Osteocyte (in vitro differentiated cells): ENCODE data around the gene MEF2C. TPM values are rescaled to one million over a fixed set of nuclear protein-coding genes. Genes with fewer than 3 reads are reported as not detected.

Experiments used
- DNase-seq: peaks from one replicate; pipeline ENCODE4 v3.0.0; 2021; ENCODE audit warnings: mixed read lengths; ENCODE audit not compliant: unreplicated experiment; ENCODE audit errors: extremely low spot score
- H3K27ac Mint-ChIP-seq: one replicate; pipeline ENCODE4 v1.8.0; 2021; ENCODE audit warnings: mild to moderate bottlenecking, mixed read lengths; ENCODE audit not compliant: unreplicated experiment
- H3K27me3 Mint-ChIP-seq: one replicate; pipeline ENCODE4 v1.8.0; 2021; ENCODE audit warnings: mixed read lengths; ENCODE audit not compliant: unreplicated experiment
- H3K36me3 Mint-ChIP-seq: one replicate; pipeline ENCODE4 v1.8.0; 2021; ENCODE audit warnings: mixed read lengths; ENCODE audit not compliant: unreplicated experiment
- H3K4me1 Mint-ChIP-seq: one replicate; pipeline ENCODE4 v1.8.0; 2021; ENCODE audit warnings: mixed read lengths; ENCODE audit not compliant: unreplicated experiment
- H3K4me3 Mint-ChIP-seq: one replicate; pipeline ENCODE4 v1.8.0; 2021; ENCODE audit warnings: mild to moderate bottlenecking, moderate library complexity, mixed read lengths; ENCODE audit not compliant: unreplicated experiment
- H3K9me3 Mint-ChIP-seq: one replicate; pipeline ENCODE4 v1.8.0; 2021; ENCODE audit warnings: mixed read lengths; ENCODE audit not compliant: unreplicated experiment
- CTCF ChIP-seq: fragments of 200-600 bp; sonication (generic); IDR thresholded peaks from 2 replicates; pipeline ENCODE4 v1.5.0; 2021; ENCODE audit warnings: antibody characterized with exemption, mild to moderate bottlenecking, moderate library complexity
- total RNA-seq: library from RNA; stranded (reverse); gene quantifications from 2 replicates; pipeline ENCODE4 v1.2.1, GENCODE V29; 2021

MEF2C gene
- total RNA-seq, 1 donor from 2014 or later: 9.4 TPM

GRCh38 chr5:88838500-88838899 lies 44.5 kb downstream of the MEF2C start:
- H3K9me3 Mint-ChIP-seq: no peaks in the 10 kb centered on the region
- no peaks in the 10 kb centered on the region for H3K36me3 Mint-ChIP-seq
- no peaks in the 10 kb centered on the region for H3K27me3 Mint-ChIP-seq
- H3K4me3 Mint-ChIP-seq: no peak overlapping the region
- TF ChIP-seq CTCF: no peak
- H3K27ac Mint-ChIP-seq: no peak overlapping the region
- DNase-seq: no peak
- peaks cover 12% of the 10 kb centered on the region for H3K4me1 Mint-ChIP-seq

DNA sequence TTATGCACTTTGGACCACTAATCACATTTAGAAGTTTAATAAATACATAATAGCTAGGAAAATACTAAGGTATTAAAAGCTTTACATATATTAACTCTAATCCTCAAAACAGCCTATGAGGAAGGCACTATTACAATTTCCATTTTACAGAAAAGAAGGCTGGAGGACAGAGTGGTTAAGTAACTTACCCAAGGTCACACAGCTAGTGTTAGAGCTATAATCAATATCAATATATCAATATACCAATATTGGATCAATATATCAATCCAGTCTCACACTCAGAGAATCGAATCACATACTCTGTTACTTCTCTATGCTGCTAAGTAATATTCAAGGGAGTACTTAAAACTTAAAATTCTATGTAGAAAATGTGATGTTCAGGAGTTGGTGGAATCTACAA lies 45.2 kb downstream of the MEF2C start:
- TF ChIP-seq CTCF: no peak
- no peak overlapping the region for H3K4me3 Mint-ChIP-seq
- H3K4me1 Mint-ChIP-seq: peaks cover 16% of the 10 kb centered on the region
- H3K27me3 Mint-ChIP-seq: no peaks in the 10 kb centered on the region
- no peaks in the 10 kb centered on the region for H3K36me3 Mint-ChIP-seq
- no peak overlapping the region for H3K27ac Mint-ChIP-seq
- H3K9me3 Mint-ChIP-seq: no peaks in the 10 kb centered on the region
- DNase-seq: no peak

GRCh38 chr5:88837222-88837621 lies 45.8 kb downstream of the MEF2C start:
- peaks cover 16% of the 10 kb centered on the region for H3K4me1 Mint-ChIP-seq
- H3K9me3 Mint-ChIP-seq: no peaks in the 10 kb centered on the region
- H3K36me3 Mint-ChIP-seq: no peaks in the 10 kb centered on the region
- no peaks in the 10 kb centered on the region for H3K27me3 Mint-ChIP-seq
- no peak overlapping the region for H3K4me3 Mint-ChIP-seq
- TF ChIP-seq CTCF: no peak
- no peak overlapping the region for H3K27ac Mint-ChIP-seq
- DNase-seq: no peak

DNA sequence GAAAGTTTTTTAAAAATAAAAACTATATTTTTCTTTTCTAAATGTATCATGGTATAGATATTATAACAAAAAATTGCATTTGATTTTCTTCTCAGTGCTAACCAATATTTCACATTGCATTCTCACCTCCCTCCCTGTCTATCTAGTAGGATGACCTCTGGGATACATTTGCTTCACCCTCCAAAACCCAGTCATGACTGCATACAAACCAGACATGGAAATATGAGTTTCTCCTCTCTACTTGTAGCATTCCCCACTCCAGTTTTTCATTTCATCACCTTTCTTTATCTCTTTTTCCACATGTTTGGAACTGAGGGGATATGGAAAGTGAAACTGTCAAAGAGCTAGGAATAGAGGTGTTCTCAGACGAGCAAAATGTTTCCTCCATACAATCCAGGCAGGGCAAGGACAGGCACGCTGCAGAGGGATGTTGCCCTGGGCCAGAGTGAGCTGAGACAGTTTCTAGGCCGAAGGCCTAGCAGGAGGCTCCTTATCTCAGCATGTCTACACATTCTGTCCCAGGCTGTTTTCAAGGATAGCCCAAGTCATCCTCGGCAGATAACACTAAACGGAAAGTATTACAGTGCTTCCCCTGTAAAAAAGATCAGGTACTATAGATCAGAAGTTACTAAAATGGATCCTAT lies 46.7 kb downstream of the MEF2C start:
- DNase-seq: no peak
- peaks cover 16% of the 10 kb centered on the region for H3K4me1 Mint-ChIP-seq
- H3K9me3 Mint-ChIP-seq: no peaks in the 10 kb centered on the region
- no peak for TF ChIP-seq CTCF
- no peaks in the 10 kb centered on the region for H3K36me3 Mint-ChIP-seq
- no peaks in the 10 kb centered on the region for H3K27me3 Mint-ChIP-seq
- peak overlapping the region; percentile 79 for H3K27ac Mint-ChIP-seq
- H3K4me3 Mint-ChIP-seq: peak overlapping the region; percentile 16

DNA sequence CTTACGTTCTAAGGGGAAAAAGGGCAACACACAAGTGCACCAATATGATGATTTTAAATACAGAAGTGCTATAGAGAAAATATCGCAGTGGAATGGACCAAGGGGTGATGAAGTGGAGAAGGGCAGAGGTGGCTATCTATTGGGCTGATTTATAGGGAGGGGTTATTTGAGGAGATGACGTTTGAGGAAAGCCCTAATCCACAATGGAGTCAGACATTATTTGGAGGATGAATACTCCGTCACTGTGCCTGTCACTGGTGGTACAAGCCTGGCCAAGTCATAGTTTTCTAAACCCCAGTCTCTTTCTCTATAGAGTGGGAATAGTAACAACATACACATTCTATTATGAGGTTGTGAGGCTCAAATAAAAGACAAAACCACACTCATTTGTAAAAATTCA lies 48.5 kb downstream of the MEF2C start:
- TF ChIP-seq CTCF: no peak
- Mint-ChIP-seq H3K36me3 (no peaks in the 10 kb centered on the region), H3K4me1 (peaks cover 18% of the 10 kb centered on the region), H3K27ac (no peak overlapping the region), H3K4me3 (no peak overlapping the region), H3K27me3 (no peaks in the 10 kb centered on the region), H3K9me3 (no peaks in the 10 kb centered on the region)
- no peak for DNase-seq
